ENCODE results near the gene LDB2. TPM values are rescaled to one million over a fixed set of nuclear protein-coding genes. Genes with fewer than 3 reads are reported as not detected.

The LDB2 gene
- total RNA-seq, 1 experiment from 2014 or later = not detected

- H3K4me2 ChIP-seq = no peak overlapping the region
- H3K4me3 ChIP-seq = no peak overlapping the region
- ChIA-PET POLR2A (ENCODE audit: unreplicated experiment) (no interaction called here), CTCF (no interaction called here)
- H3K4me1 ChIP-seq (replicated peaks; ENCODE audit: insufficient read depth) = no peaks in the 10 kb centered on the region
- DNase-seq = no peak
- TF ChIP-seq CTCF (conservative IDR thresholded peaks at IDR 0.05) (no peak), EZH2 (IDR thresholded peaks at IDR 0.05; ENCODE audit: low read depth) (no peak)
- H3K79me2 ChIP-seq (ENCODE audit: low read depth) = no peaks in the 10 kb centered on the region
- no peaks in the 10 kb centered on the region for H3K36me3 ChIP-seq (ENCODE audit: low read depth)
- no peaks in the 10 kb centered on the region for H3F3A ChIP-seq (ENCODE audit: insufficient read depth, low read depth)
- BruUV-seq (replicated peaks) = no TSS peak
- H2AFZ ChIP-seq = no peak overlapping the region
- no peaks in the 10 kb centered on the region for H3K9me2 ChIP-seq (ENCODE audit: insufficient read depth)
- H3K27ac ChIP-seq = no peak overlapping the region
- intact Hi-C loops (cut with micrococcal nuclease; ENCODE audit: unreplicated experiment) = no loop called here
- no peaks in the 10 kb centered on the region for H3K9me3 ChIP-seq (ENCODE audit: insufficient read depth, low read depth)
- no peaks in the 10 kb centered on the region for H4K20me1 ChIP-seq (ENCODE audit: insufficient read depth)
- H3K27me3 ChIP-seq (ENCODE audit: insufficient read depth, low read depth) = peaks cover 12% of the 10 kb centered on the region; the same call in 1 of the 2 replicates
These were observed 324.7 kb downstream of the LDB2 start for GRCh38 chr4:16573739-16574138.

- H4K20me1 ChIP-seq (ENCODE audit: insufficient read depth) = no peaks in the 10 kb centered on the region
- POLR2A ChIA-PET (ENCODE audit: unreplicated experiment) = no interaction called here
- H3F3A ChIP-seq (ENCODE audit: insufficient read depth, low read depth) = no peaks in the 10 kb centered on the region
- no peaks in the 10 kb centered on the region for H3K36me3 ChIP-seq (ENCODE audit: low read depth)
- H3K27me3 ChIP-seq (ENCODE audit: insufficient read depth, low read depth) = peaks cover 12% of the 10 kb centered on the region; the same call in 1 of the 2 replicates
- intact Hi-C loops (cut with micrococcal nuclease; ENCODE audit: unreplicated experiment) = no loop called here
- no peak for DNase-seq
- no peaks in the 10 kb centered on the region for H3K9me3 ChIP-seq (ENCODE audit: insufficient read depth, low read depth)
- no peak overlapping the region for H3K27ac ChIP-seq
- H2AFZ ChIP-seq = no peak overlapping the region
- no peak overlapping the region for H3K4me2 ChIP-seq
- H3K4me3 ChIP-seq = no peak overlapping the region
- no peaks in the 10 kb centered on the region for H3K9me2 ChIP-seq (ENCODE audit: insufficient read depth)
- no TSS peak for BruUV-seq (replicated peaks)
- H3K4me1 ChIP-seq (replicated peaks; ENCODE audit: insufficient read depth) = no peaks in the 10 kb centered on the region
- no peak for TF ChIP-seq EZH2 (IDR thresholded peaks at IDR 0.05; ENCODE audit: low read depth)
- no peak for TF ChIP-seq CTCF (conservative IDR thresholded peaks at IDR 0.05)
- H3K79me2 ChIP-seq (ENCODE audit: low read depth) = no peaks in the 10 kb centered on the region
- CTCF ChIA-PET = no interaction called here
These were observed 325.2 kb downstream of the LDB2 start for GRCh38 chr4:16573206-16573605.

- CTCF ChIA-PET = no interaction called here
- Histone ChIP-seq H3K4me1 (replicated peaks; ENCODE audit: insufficient read depth) (no peaks in the 10 kb centered on the region), H3K9me3 (ENCODE audit: insufficient read depth, low read depth) (no peaks in the 10 kb centered on the region), H4K20me1 (ENCODE audit: insufficient read depth) (no peaks in the 10 kb centered on the region), H3K4me3 (no peak overlapping the region), H2AFZ (no peak overlapping the region), H3K79me2 (ENCODE audit: low read depth) (no peaks in the 10 kb centered on the region), H3K36me3 (ENCODE audit: low read depth) (no peaks in the 10 kb centered on the region), H3K4me2 (no peak overlapping the region), H3K9me2 (ENCODE audit: insufficient read depth) (no peaks in the 10 kb centered on the region), H3K27ac (no peak overlapping the region), H3K27me3 (ENCODE audit: insufficient read depth, low read depth) (peaks cover 12% of the 10 kb centered on the region; the same call in 1 of the 2 replicates), H3F3A (ENCODE audit: insufficient read depth, low read depth) (no peaks in the 10 kb centered on the region)
- BruUV-seq (replicated peaks) = no TSS peak
- POLR2A ChIA-PET (ENCODE audit: unreplicated experiment) = no interaction called here
- intact Hi-C loops (cut with micrococcal nuclease; ENCODE audit: unreplicated experiment) = no loop called here
- TF ChIP-seq EZH2 (IDR thresholded peaks at IDR 0.05; ENCODE audit: low read depth) = no peak
- TF ChIP-seq CTCF (conservative IDR thresholded peaks at IDR 0.05) = no peak
- no peak for DNase-seq
These were observed 325.8 kb downstream of the LDB2 start for GRCh38 chr4:16572631-16573030.
